ENCODE data around the gene FBXL13. TPM values are rescaled to one million over a fixed set of nuclear protein-coding genes. Genes with fewer than 3 reads are reported as not detected.
"Not testable (repeated sequence)": the region's sequence is repeated elsewhere in the genome, so short reads cannot be mapped to it uniquely, and the experiment has no call there.

FBXL13 gene
- total RNA-seq, 1 donor from 2014 or later = 0.36 TPM

- TF ChIP-seq CTCF (IDR thresholded peaks at IDR 0.05; ENCODE audit: borderline replicate concordance) = no peak
- Histone ChIP-seq H3K27me3 (ENCODE audit: low read depth) (no peaks in the 10 kb centered on the region), H3K9me3 (replicated peaks) (no peaks in the 10 kb centered on the region), H3K4me1 (no peaks in the 10 kb centered on the region), H3K27ac (replicated peaks) (no peak overlapping the region), H3K4me3 (no peak overlapping the region), H3K36me3 (peaks cover 52% of the 10 kb centered on the region)
- intact Hi-C loops (cut with micrococcal nuclease) = no loop called here
- DNase-seq = no peak
Measured at GRCh38 chr7:103094102-103094501, 19.5 kb upstream of the FBXL13 start.

- Histone ChIP-seq H3K4me1 (no peaks in the 10 kb centered on the region), H3K27ac (replicated peaks) (no peak overlapping the region), H3K27me3 (ENCODE audit: low read depth) (no peaks in the 10 kb centered on the region), H3K36me3 (peaks cover 59% of the 10 kb centered on the region), H3K4me3 (no peak overlapping the region), H3K9me3 (replicated peaks) (no peaks in the 10 kb centered on the region)
- intact Hi-C loops (cut with micrococcal nuclease) = no loop called here
- TF ChIP-seq CTCF (IDR thresholded peaks at IDR 0.05; ENCODE audit: borderline replicate concordance) = no peak
- no peak for DNase-seq
Measured at GRCh38 chr7:103093429-103093828, 18.8 kb upstream of the FBXL13 start.

GRCh38 chr7:103092321-103092720, 17.7 kb upstream of the FBXL13 start:
- H3K27me3 ChIP-seq (ENCODE audit: low read depth); H3K4me1 ChIP-seq; H3K9me3 ChIP-seq (replicated peaks); intact Hi-C loops (cut with micrococcal nuclease); H3K27ac ChIP-seq (replicated peaks); DNase-seq; H3K4me3 ChIP-seq: not testable (repeated sequence)
- H3K36me3 ChIP-seq = peaks cover 61% of the 10 kb centered on the region

GRCh38 chr7:103083210-103083609, 8.6 kb upstream of the FBXL13 start:
- no peaks in the 10 kb centered on the region for H3K27me3 ChIP-seq (ENCODE audit: low read depth)
- peaks cover 47% of the 10 kb centered on the region for H3K36me3 ChIP-seq
- no peaks in the 10 kb centered on the region for H3K4me1 ChIP-seq
- H3K9me3 ChIP-seq (replicated peaks) = no peaks in the 10 kb centered on the region
- no peak overlapping the region for H3K4me3 ChIP-seq
- no peak overlapping the region for H3K27ac ChIP-seq (replicated peaks)
- TF ChIP-seq CTCF (IDR thresholded peaks at IDR 0.05; ENCODE audit: borderline replicate concordance) = no peak
- intact Hi-C loops (cut with micrococcal nuclease) = no loop called here
- DNase-seq = no peak

- TF ChIP-seq CTCF (IDR thresholded peaks at IDR 0.05; ENCODE audit: borderline replicate concordance) = no peak
- Histone ChIP-seq H3K36me3 (peaks cover 45% of the 10 kb centered on the region), H3K27ac (replicated peaks) (no peak overlapping the region), H3K9me3 (replicated peaks) (no peaks in the 10 kb centered on the region), H3K4me1 (no peaks in the 10 kb centered on the region), H3K4me3 (no peak overlapping the region), H3K27me3 (ENCODE audit: low read depth) (no peaks in the 10 kb centered on the region)
- intact Hi-C loops (cut with micrococcal nuclease) = no loop called here
- no peak for DNase-seq
Measured at GRCh38 chr7:103082497-103082896, 7.9 kb upstream of the FBXL13 start.

- intact Hi-C loops (cut with micrococcal nuclease) = no loop called here
- Histone ChIP-seq H3K9me3 (replicated peaks) (no peaks in the 10 kb centered on the region), H3K36me3 (peaks cover 32% of the 10 kb centered on the region), H3K27me3 (ENCODE audit: low read depth) (no peaks in the 10 kb centered on the region), H3K4me3 (no peak overlapping the region), H3K27ac (replicated peaks) (no peak overlapping the region), H3K4me1 (peaks cover 10% of the 10 kb centered on the region)
- DNase-seq = no peak
- TF ChIP-seq CTCF (IDR thresholded peaks at IDR 0.05; ENCODE audit: borderline replicate concordance) = no peak
Measured at GRCh38 chr7:103080923-103081322, 6.3 kb upstream of the FBXL13 start.

Measured in left ventricle myocardium inferior (tissue), 1 donor.